Dermis blood vessel endothelial cell (primary cell): ENCODE data around the gene MTHFD1L. TPM values are rescaled to one million over a fixed set of nuclear protein-coding genes. Genes with fewer than 3 reads are reported as not detected.
"Not testable (repeated sequence)": the region's sequence is repeated elsewhere in the genome, so short reads cannot be mapped to it uniquely, and the experiment has no call there.

Experiments
- DNase-seq: peaks from one replicate; pipeline ENCODE4 v3.0.0; 2010
- total RNA-seq: library from RNA; depleted of rRNA; stranded (reverse); fragments of >200 nt; gene quantifications from 2 replicates; pipeline ENCODE4 v1.2.3, GENCODE V29; 2014

Gene MTHFD1L
- total RNA-seq, 1 donor from 2014 or later, result 38.6 TPM

- no peak for DNase-seq
Measured at GRCh38 chr6:151016107-151016506, 150.6 kb downstream of the MTHFD1L start.

GRCh38 chr6:151018046-151018445 is 152.5 kb downstream of the MTHFD1L start:
- peak; percentile 17 for DNase-seq

- no peak for DNase-seq
Measured at GRCh38 chr6:151018911-151019782, 153.6 kb downstream of the MTHFD1L start.

- DNase-seq, result peak; percentile 65
Measured at GRCh38 chr6:151021896-151022295, 156.4 kb downstream of the MTHFD1L start.

GRCh38 chr6:151022492-151022891 is 157.0 kb downstream of the MTHFD1L start:
- no peak for DNase-seq

GRCh38 chr6:151023342-151023741 is 157.8 kb downstream of the MTHFD1L start:
- no peak for DNase-seq

- no peak for DNase-seq
Measured at GRCh38 chr6:151024597-151024996, 159.1 kb downstream of the MTHFD1L start.

GRCh38 chr6:151025076-151025475 is 159.6 kb downstream of the MTHFD1L start:
- DNase-seq, result no peak

- DNase-seq, result peak; percentile 39
Measured at GRCh38 chr6:151026041-151026663, 160.7 kb downstream of the MTHFD1L start.

- no peak for DNase-seq
Measured at GRCh38 chr6:151027295-151027747, 161.8 kb downstream of the MTHFD1L start.

- no peak for DNase-seq
Measured at GRCh38 chr6:151027936-151028838, 162.7 kb downstream of the MTHFD1L start.

GRCh38 chr6:151029970-151030369 is 164.5 kb downstream of the MTHFD1L start:
- DNase-seq, result no peak

GRCh38 chr6:151032034-151032433 is 166.5 kb downstream of the MTHFD1L start:
- DNase-seq, result no peak

- no peak for DNase-seq
Measured at GRCh38 chr6:151034825-151035781, 169.6 kb downstream of the MTHFD1L start.

- peak; percentile 97 for DNase-seq
Measured at GRCh38 chr6:151036211-151036721, 170.8 kb downstream of the MTHFD1L start.

- peak; percentile 92 for DNase-seq
Measured at GRCh38 chr6:151036869-151037680, 171.6 kb downstream of the MTHFD1L start.

- no peak for DNase-seq
Measured at GRCh38 chr6:151038616-151039015, 173.1 kb downstream of the MTHFD1L start.

- peak; percentile 96 for DNase-seq
Measured at GRCh38 chr6:151040888-151041521, 175.5 kb downstream of the MTHFD1L start.

GRCh38 chr6:151041686-151042085 is 176.2 kb downstream of the MTHFD1L start:
- no peak for DNase-seq

GRCh38 chr6:151042911-151043330 is 177.4 kb downstream of the MTHFD1L start:
- DNase-seq, result not testable (repeated sequence)
